IPS-15b (cell line): ENCODE results near the gene C1QL1.

Experiments
- H3K27me3 ChIP-seq: one replicate; pipeline ENCODE4 v1.6.1; 2013; ENCODE audit warnings: low read length; ENCODE audit not compliant: control insufficient read depth, insufficient read depth
- H3K36me3 ChIP-seq: one replicate; pipeline ENCODE4 v1.6.1; 2013; ENCODE audit warnings: low read length; ENCODE audit not compliant: control insufficient read depth, insufficient read depth
- H3K4me1 ChIP-seq: one replicate; pipeline ENCODE4 v1.6.1; 2013; ENCODE audit warnings: mild to moderate bottlenecking, low read length; ENCODE audit not compliant: control insufficient read depth, insufficient read depth
- H3K4me3 ChIP-seq: one replicate; pipeline ENCODE4 v1.5.1; 2013; ENCODE audit warnings: low read depth, low read length
- H3K9ac ChIP-seq: one replicate; pipeline ENCODE4 v1.6.1; 2013; ENCODE audit warnings: low read depth, mild to moderate bottlenecking, low read length
- H3K9me3 ChIP-seq: one replicate; pipeline ENCODE4 v1.6.1; 2013; ENCODE audit warnings: mild to moderate bottlenecking, low read length; ENCODE audit not compliant: control insufficient read depth, insufficient read depth

Gene C1QL1

GRCh38 chr17:44982113-44982702 lies 14.1 kb upstream of the C1QL1 start:
- Histone ChIP-seq H3K4me1 (peaks cover 2% of the 10 kb centered on the region), H3K36me3 (no peaks in the 10 kb centered on the region), H3K9me3 (no peaks in the 10 kb centered on the region), H3K9ac (no peak overlapping the region), H3K27me3 (peaks cover 14% of the 10 kb centered on the region), H3K4me3 (no peak overlapping the region)

GRCh38 chr17:44981221-44981968 lies 13.3 kb upstream of the C1QL1 start:
- H3K27me3 ChIP-seq: peaks cover 11% of the 10 kb centered on the region
- H3K9me3 ChIP-seq: no peaks in the 10 kb centered on the region
- no peaks in the 10 kb centered on the region for H3K36me3 ChIP-seq
- H3K4me3 ChIP-seq: no peak overlapping the region
- peaks cover 2% of the 10 kb centered on the region for H3K4me1 ChIP-seq
- H3K9ac ChIP-seq: no peak overlapping the region

- H3K4me1 ChIP-seq: peaks cover 2% of the 10 kb centered on the region
- no peaks in the 10 kb centered on the region for H3K36me3 ChIP-seq
- H3K27me3 ChIP-seq: peaks cover 5% of the 10 kb centered on the region
- no peak overlapping the region for H3K4me3 ChIP-seq
- H3K9ac ChIP-seq: no peak overlapping the region
- H3K9me3 ChIP-seq: no peaks in the 10 kb centered on the region
Measured at GRCh38 chr17:44979426-44979995, 11.4 kb upstream of the C1QL1 start.

GRCh38 chr17:44978807-44979206 lies 10.7 kb upstream of the C1QL1 start:
- H3K4me1 ChIP-seq: peaks cover 2% of the 10 kb centered on the region
- H3K36me3 ChIP-seq: no peaks in the 10 kb centered on the region
- no peak overlapping the region for H3K4me3 ChIP-seq
- no peaks in the 10 kb centered on the region for H3K9me3 ChIP-seq
- peaks cover 8% of the 10 kb centered on the region for H3K27me3 ChIP-seq
- H3K9ac ChIP-seq: no peak overlapping the region

- Histone ChIP-seq H3K4me3 (no peak overlapping the region), H3K9ac (no peak overlapping the region), H3K36me3 (no peaks in the 10 kb centered on the region), H3K4me1 (peaks cover 2% of the 10 kb centered on the region), H3K9me3 (no peaks in the 10 kb centered on the region), H3K27me3 (peaks cover 8% of the 10 kb centered on the region)
Measured at GRCh38 chr17:44977814-44978550, 9.9 kb upstream of the C1QL1 start.

- H3K4me3 ChIP-seq: no peak overlapping the region
- no peak overlapping the region for H3K9ac ChIP-seq
- peaks cover 4% of the 10 kb centered on the region for H3K4me1 ChIP-seq
- H3K9me3 ChIP-seq: no peaks in the 10 kb centered on the region
- H3K36me3 ChIP-seq: no peaks in the 10 kb centered on the region
- H3K27me3 ChIP-seq: peaks cover 8% of the 10 kb centered on the region
Measured at GRCh38 chr17:44977065-44977464, 9.0 kb upstream of the C1QL1 start.

- no peaks in the 10 kb centered on the region for H3K9me3 ChIP-seq
- H3K27me3 ChIP-seq: peaks cover 9% of the 10 kb centered on the region
- H3K4me3 ChIP-seq: no peak overlapping the region
- no peaks in the 10 kb centered on the region for H3K36me3 ChIP-seq
- H3K9ac ChIP-seq: no peak overlapping the region
- H3K4me1 ChIP-seq: peaks cover 6% of the 10 kb centered on the region
Measured at GRCh38 chr17:44976206-44976605, 8.1 kb upstream of the C1QL1 start.

- Histone ChIP-seq H3K4me1 (peaks cover 9% of the 10 kb centered on the region), H3K9me3 (no peaks in the 10 kb centered on the region), H3K9ac (no peak overlapping the region), H3K36me3 (no peaks in the 10 kb centered on the region), H3K4me3 (peak overlapping the region; percentile 45), H3K27me3 (peaks cover 31% of the 10 kb centered on the region)
Measured at GRCh38 chr17:44972953-44973352, 4.8 kb upstream of the C1QL1 start.

- Histone ChIP-seq H3K9ac (no peak overlapping the region), H3K4me3 (peak overlapping the region; percentile 45), H3K27me3 (peaks cover 35% of the 10 kb centered on the region), H3K4me1 (peaks cover 7% of the 10 kb centered on the region), H3K36me3 (no peaks in the 10 kb centered on the region), H3K9me3 (no peaks in the 10 kb centered on the region)
Measured at GRCh38 chr17:44971776-44972483, 3.8 kb upstream of the C1QL1 start.

- peaks cover 7% of the 10 kb centered on the region for H3K4me1 ChIP-seq
- H3K9ac ChIP-seq: no peak overlapping the region
- H3K36me3 ChIP-seq: no peaks in the 10 kb centered on the region
- peaks cover 52% of the 10 kb centered on the region for H3K27me3 ChIP-seq
- H3K9me3 ChIP-seq: no peaks in the 10 kb centered on the region
- peak overlapping the region; percentile 60 for H3K4me3 ChIP-seq
Measured at GRCh38 chr17:44970136-44970741, 2.1 kb upstream of the C1QL1 start.
